HG03442 (cell line): Measurements from ENCODE around the gene NRIP3.
A peak's percentile ranks its signal among the peaks of the same experiment; 100 is the strongest.
"Not testable (repeated sequence)": the region's sequence is repeated elsewhere in the genome, so short reads cannot be mapped to it uniquely, and the experiment has no call there.

ENCODE experiments used
- ATAC-seq: cut with Tn5 transposase; IDR thresholded peaks from one replicate; pipeline ENCODE4 v1.9.1; 2021; ENCODE audit warnings: mild to moderate bottlenecking, moderate library complexity; ENCODE audit not compliant: unreplicated experiment

Gene NRIP3

GRCh38 chr11:8973121-8973520 is 30.7 kb downstream of the NRIP3 start:
- no peak for ATAC-seq

GRCh38 chr11:8971924-8972316 is 31.9 kb downstream of the NRIP3 start:
- no peak for ATAC-seq

GRCh38 chr11:8971196-8971923 is 32.4 kb downstream of the NRIP3 start:
- no peak for ATAC-seq

GRCh38 chr11:8967184-8967583 is 36.6 kb downstream of the NRIP3 start:
- ATAC-seq = no peak

GRCh38 chr11:8964324-8965320 is 39.2 kb downstream of the NRIP3 start, which contains the start of gene TMEM9B:
TSS of gene TMEM9B (minus strand) at chr11:8964442. CDS start at chr11:8964313, 129 bp downstream.
- ATAC-seq = peak; percentile 73

GRCh38 chr11:8963569-8964323 is 40.1 kb downstream of the NRIP3 start:
- ATAC-seq = peak; percentile 53

GRCh38 chr11:8962841-8963240 is 41.0 kb downstream of the NRIP3 start:
- no peak for ATAC-seq

- ATAC-seq = no peak
These were observed 42.4 kb downstream of the NRIP3 start for GRCh38 chr11:8961401-8961800.

- peak; percentile 38 for ATAC-seq
These were observed 44.1 kb downstream of the NRIP3 start for GRCh38 chr11:8959546-8960166.

GRCh38 chr11:8956860-8957259 is 46.9 kb downstream of the NRIP3 start:
- ATAC-seq = no peak

GRCh38 chr11:8948886-8949285 is 54.9 kb downstream of the NRIP3 start:
- ATAC-seq = no peak

- ATAC-seq = no peak
These were observed 56.4 kb downstream of the NRIP3 start for GRCh38 chr11:8947230-8947943.

- ATAC-seq = no peak
These were observed 61.2 kb downstream of the NRIP3 start, which contains the start of gene ASCL3 for GRCh38 chr11:8942518-8943066. TSS of gene ASCL3 (minus strand) at chr11:8943016. CDS start at chr11:8938161, 4,855 bp downstream.

- no peak for ATAC-seq
These were observed 62.3 kb downstream of the NRIP3 start for GRCh38 chr11:8941341-8942103.

- ATAC-seq = no peak
These were observed 66.1 kb downstream of the NRIP3 start for GRCh38 chr11:8937659-8938058.

- no peak for ATAC-seq
These were observed 66.6 kb downstream of the NRIP3 start for GRCh38 chr11:8937159-8937558.

- ATAC-seq = not testable (repeated sequence)
These were observed 68.0 kb downstream of the NRIP3 start for GRCh38 chr11:8935789-8936188.

GRCh38 chr11:8934742-8935488 is 68.9 kb downstream of the NRIP3 start:
- ATAC-seq = no peak
